H1 (cell line): ENCODE measurements around the gene JAKMIP3. TPM values are rescaled to one million over a fixed set of nuclear protein-coding genes. Genes with fewer than 3 reads are reported as not detected.

Experiments
- CTCF ChIA-PET: fragments of 300-600 bp; sonication (Branson Sonifier 250); formaldehyde crosslinking; loops from one replicate; lab custom pipeline; 2021; ENCODE audit not compliant: partially characterized antibody; lab: Charles Lee
- POLR2A ChIA-PET: fragments of 300-600 bp; sonication (Branson Sonifier 250); formaldehyde crosslinking; loops from one replicate; lab custom pipeline; 2021; ENCODE audit warnings: inconsistent platforms; ENCODE audit not compliant: partially characterized antibody; lab: Charles Lee
- DNase-seq, 2 experiments: peaks; one replicate each; pipeline versions ENCODE4 v3.0.0 to v3.0.0-alpha.2; 2010 to 2022; ENCODE audit warnings: low spot score in 2 of 2, low read depth in 1 of 2, mixed read lengths in 1 of 2
- FAIRE-seq: peaks from 2 replicates; lab custom pipeline; 2011; peaks lifted over from hg19 to GRCh38; lab: Jason Lieb, UNC
- H2AFZ ChIP-seq: 2 replicates; pipeline ENCODE4 v1.8.1; 2012; ENCODE audit warnings: low read length, inconsistent platforms
- H2AK5ac ChIP-seq: 2 replicates; pipeline ENCODE4 v1.6.1; 2013; ENCODE audit warnings: low read depth, low read length
- H2BK120ac ChIP-seq: replicated peaks from 2 replicates; pipeline ENCODE3; 2013; ENCODE audit warnings: low read depth, low read length, inconsistent platforms
- H2BK12ac ChIP-seq: 2 replicates; pipeline ENCODE4 v1.6.1; 2013; ENCODE audit warnings: low read depth, low read length
- H2BK15ac ChIP-seq: 2 replicates; pipeline ENCODE4 v1.6.1; 2013; ENCODE audit warnings: low read length
- H2BK20ac ChIP-seq: 2 replicates; pipeline ENCODE4 v1.6.1; 2013; ENCODE audit warnings: low read length
- H2BK5ac ChIP-seq: 2 replicates; pipeline ENCODE4 v1.6.1; 2013; ENCODE audit warnings: low read depth, low read length
- H3K14ac ChIP-seq: 2 replicates; pipeline ENCODE4 v1.6.1; 2013; ENCODE audit warnings: inconsistent platforms; ENCODE audit not compliant: insufficient read length
- H3K18ac ChIP-seq: 2 replicates; pipeline ENCODE4 v1.6.1; 2013; ENCODE audit warnings: low read length; ENCODE audit errors: extremely low read depth
- H3K23ac ChIP-seq: 2 replicates; pipeline ENCODE4 v1.6.1; 2013; ENCODE audit warnings: inconsistent platforms; ENCODE audit not compliant: insufficient read length
- H3K23me2 ChIP-seq: 2 replicates; pipeline ENCODE4 v1.6.1; 2013; ENCODE audit warnings: low read depth, low read length
- H3K27ac ChIP-seq: 2 replicates; pipeline ENCODE4 v1.6.1; 2011; ENCODE audit warnings: low read depth, low read length, inconsistent platforms
- H3K27me3 ChIP-seq, 4 experiments: replicated peaks in 1 of 4; 1 replicate in 1 of 4; 2 replicates in 3 of 4; pipeline versions ENCODE4 v1.6.1 to v1.8.1; 2011 to 2013; ENCODE audit warnings: low read length in 3 of 4, mild to moderate bottlenecking in 3 of 4, inconsistent platforms in 2 of 4, mixed read lengths in 2 of 4, moderate library complexity in 1 of 4; ENCODE audit not compliant: control insufficient read depth in 3 of 4, insufficient read depth in 3 of 4; ENCODE audit errors: extremely low read depth in 1 of 4
- H3K36me3 ChIP-seq, 4 experiments: 2 replicates each; pipeline versions ENCODE4 v1.6.1 to v1.8.1; 2011 to 2013; ENCODE audit warnings: mild to moderate bottlenecking in 4 of 4, low read length in 3 of 4, moderate library complexity in 2 of 4, control low read depth in 1 of 4, inconsistent platforms in 1 of 4; ENCODE audit not compliant: insufficient read depth in 4 of 4, control insufficient read depth in 2 of 4
- H3K4ac ChIP-seq: replicated peaks from 2 replicates; pipeline ENCODE3; 2013; ENCODE audit warnings: low read length, low read depth, mixed read lengths, inconsistent platforms; ENCODE audit not compliant: insufficient read length
- H3K4me1 ChIP-seq, 4 experiments: replicated peaks in 1 of 4; 1 replicate in 1 of 4; 2 replicates in 3 of 4; pipeline versions ENCODE4 v1.6.1 to v1.8.1; 2011 to 2013; ENCODE audit warnings: low read length in 3 of 4, inconsistent platforms in 2 of 4, mixed read lengths in 1 of 4; ENCODE audit not compliant: insufficient read depth in 4 of 4, control insufficient read depth in 3 of 4
- H3K4me2 ChIP-seq, 2 experiments: 2 replicates each; pipeline versions ENCODE4 v1.6.1 to v1.8.1; 2011 to 2013; ENCODE audit warnings: low read depth in 2 of 2, low read length in 2 of 2, control low read depth in 1 of 2, inconsistent platforms in 1 of 2, mild to moderate bottlenecking in 1 of 2; ENCODE audit not compliant: insufficient read depth in 1 of 2
- H3K4me3 ChIP-seq, 4 experiments: fragments of 200-600, 300-600 bp in 1 of 4; sonication (generic), shearing (Covaris generic), sonication (Bioruptor Twin) in 1 of 4; 2 replicates each; pipeline versions ENCODE4 v1.5.1 to v1.8.1; 2011 to 2016; ENCODE audit warnings: low read length in 4 of 4, low read depth in 3 of 4, control low read depth in 2 of 4, inconsistent platforms in 2 of 4, mild to moderate bottlenecking in 2 of 4, mixed read lengths in 1 of 4, moderate library complexity in 1 of 4; ENCODE audit not compliant: insufficient read depth in 2 of 4; ENCODE audit errors: extremely low read depth in 1 of 4
- H3K56ac ChIP-seq: replicated peaks from 2 replicates; pipeline ENCODE3; 2013; ENCODE audit warnings: low read depth, mild to moderate bottlenecking, mixed read lengths, low read length, inconsistent platforms; ENCODE audit not compliant: insufficient read length
- H3K79me1 ChIP-seq: 2 replicates; pipeline ENCODE4 v1.6.1; 2013; ENCODE audit warnings: low read depth, low read length, control low read depth
- H3K79me2 ChIP-seq, 2 experiments: 2 replicates each; pipeline versions ENCODE4 v1.6.1 to v1.8.1; 2012 to 2013; ENCODE audit warnings: low read length in 2 of 2, mild to moderate bottlenecking in 2 of 2, inconsistent platforms in 1 of 2; ENCODE audit not compliant: insufficient read depth in 2 of 2, control insufficient read depth in 1 of 2
- H3K9ac ChIP-seq, 4 experiments: replicated peaks in 1 of 4; 1 replicate in 1 of 4; 2 replicates in 3 of 4; pipeline versions ENCODE4 v1.6.1 to v1.8.1; 2011 to 2013; ENCODE audit warnings: low read depth in 3 of 4, low read length in 3 of 4, control low read depth in 2 of 4, mild to moderate bottlenecking in 2 of 4, moderate library complexity in 2 of 4, inconsistent platforms in 1 of 4; ENCODE audit errors: extremely low read depth in 1 of 4
- H3K9me3 ChIP-seq, 2 experiments: 2 replicates each; pipeline versions ENCODE4 v1.6.1 to v1.8.1; 2012 to 2013; ENCODE audit warnings: mild to moderate bottlenecking in 2 of 2, moderate library complexity in 2 of 2, control low read depth in 1 of 2, inconsistent platforms in 1 of 2, low read depth in 1 of 2, low read length in 1 of 2, mixed read lengths in 1 of 2; ENCODE audit not compliant: insufficient read depth in 2 of 2
- H4K20me1 ChIP-seq, 2 experiments: replicated peaks in 1 of 2; 2 replicates each; pipeline versions ENCODE3 to v1.8.1; 2011 to 2013; ENCODE audit warnings: inconsistent platforms in 2 of 2, low read length in 2 of 2, mild to moderate bottlenecking in 1 of 2; ENCODE audit not compliant: insufficient read depth in 2 of 2, control insufficient read depth in 1 of 2
- H4K5ac ChIP-seq: 2 replicates; pipeline ENCODE4 v1.6.1; 2013; ENCODE audit warnings: low read length, low read depth, mixed read lengths, inconsistent platforms; ENCODE audit not compliant: insufficient read length
- H4K8ac ChIP-seq: 2 replicates; pipeline ENCODE4 v1.8.0; 2013; ENCODE audit warnings: mild to moderate bottlenecking, moderate library complexity, low read length, inconsistent platforms; ENCODE audit not compliant: insufficient read depth; ENCODE audit errors: extremely low read depth
- H4K91ac ChIP-seq: replicated peaks from 2 replicates; pipeline ENCODE3; 2013; ENCODE audit warnings: low read length, mixed read lengths, inconsistent platforms; ENCODE audit not compliant: insufficient read length
- ASH2L ChIP-seq: fragments of 200-600, 300-600 bp; sonication (generic); IDR thresholded peaks from one replicate; pipeline ENCODE4 v1.7.1; 2017; ENCODE audit warnings: low read length
- BCL11A ChIP-seq, 2 experiments: IDR thresholded peaks; one replicate each; pipeline ENCODE4 v1.6.1; 2011; ENCODE audit warnings: low read depth in 2 of 2, low read length in 2 of 2, mild to moderate bottlenecking in 2 of 2
- CBX5 ChIP-seq: fragments of 300-800, 300-1000 bp; sonication (generic); IDR thresholded peaks from 2 replicates; pipeline ENCODE4 v1.7.1; 2016; ENCODE audit warnings: antibody characterized with exemption, low read length, low read depth
- CHD2 ChIP-seq: IDR thresholded peaks from 2 replicates; pipeline ENCODE4 v1.6.1; 2012; ENCODE audit warnings: low read length, improper control_type of control experiment
- CREB1 ChIP-seq: IDR thresholded peaks from 2 replicates; pipeline ENCODE4 v1.6.1; 2012; ENCODE audit warnings: inconsistent platforms
- EZH2 ChIP-seq: fragments of 200-600 bp; sonication (generic); IDR thresholded peaks from 2 replicates; pipeline ENCODE4 v1.7.1; 2012; ENCODE audit warnings: low read depth, mild to moderate bottlenecking, moderate library complexity, low read length, inconsistent platforms; ENCODE audit not compliant: severe bottlenecking
- HDAC2 ChIP-seq, 2 experiments: fragments of 300-600 bp in 1 of 2; sonication (generic) in 1 of 2; IDR thresholded peaks; 2 replicates each; pipeline ENCODE4 v1.6.1; 2011 to 2012; ENCODE audit warnings: low read depth in 2 of 2, low read length in 2 of 2, mild to moderate bottlenecking in 2 of 2, moderate library complexity in 2 of 2, borderline replicate concordance in 1 of 2, inconsistent platforms in 1 of 2
- JUN ChIP-seq: IDR thresholded peaks from 2 replicates; pipeline ENCODE4 v1.6.1; 2011; ENCODE audit warnings: low read depth, mild to moderate bottlenecking, improper control_type of control experiment, low read length
- RFX5 ChIP-seq: IDR thresholded peaks from 2 replicates; pipeline ENCODE4 v1.6.1; 2011; ENCODE audit warnings: low read depth, low read length, improper control_type of control experiment, borderline replicate concordance
- SAP30 ChIP-seq: fragments of 300-600 bp; sonication (generic); IDR thresholded peaks from 2 replicates; pipeline ENCODE4 v1.7.1; 2012; ENCODE audit warnings: low read length, moderate library complexity, mild to moderate bottlenecking, inconsistent platforms; ENCODE audit not compliant: insufficient read depth, insufficient replicate concordance
- SIX5 ChIP-seq: IDR thresholded peaks from 2 replicates; pipeline ENCODE4 v1.6.1; 2011; ENCODE audit warnings: mild to moderate bottlenecking, low read depth, low read length
- SP1 ChIP-seq: IDR thresholded peaks from 2 replicates; pipeline ENCODE4 v1.6.1; 2011; ENCODE audit warnings: low read depth, low read length
- SP2 ChIP-seq: IDR thresholded peaks from 2 replicates; pipeline ENCODE4 v1.6.1; 2012; ENCODE audit warnings: mild to moderate bottlenecking, low read length, inconsistent platforms
- TBP ChIP-seq: IDR thresholded peaks from 2 replicates; pipeline ENCODE4 v1.6.1; 2011; ENCODE audit warnings: low read depth, low read length, improper control_type of control experiment
- TCF12 ChIP-seq: IDR thresholded peaks from 2 replicates; pipeline ENCODE4 v1.6.1; 2011; ENCODE audit warnings: low read depth, mild to moderate bottlenecking, low read length
- YY1 ChIP-seq: IDR thresholded peaks from 2 replicates; pipeline ENCODE4 v1.6.1; 2011; ENCODE audit warnings: low read depth, mild to moderate bottlenecking, low read length
- WGBS, 2 experiments: shearing (Covaris generic) in 1 of 2; methylation state at CpG; one replicate each; pipeline versions ENCODE4 v1.1.6 to v1.1.7; 2013 to 2015; ENCODE audit warnings: low lambda C conversion rate in 2 of 2, mixed read lengths in 2 of 2, inconsistent platforms in 1 of 2, low coverage in 1 of 2, missing lambda C conversion rate in 1 of 2; ENCODE audit not compliant: insufficient replicate concordance in 2 of 2, insufficient coverage in 1 of 2, insufficient read length in 1 of 2; ENCODE audit errors: extremely low coverage in 1 of 2, missing lambda C conversion rate in 1 of 2; 5-methylcytosine and 5-hydroxymethylcytosine counted together
- polyA plus RNA-seq, 7 experiments: library from polyadenylated mRNA; depleted of rRNA in 3 of 7; stranded (reverse) in 5 of 7; unstranded in 2 of 7; fragments of >200 nt in 5 of 7; fragments of 200-250 nt in 2 of 7; gene quantifications; 1 replicate in 5 of 7; 2 replicates in 1 of 7; 4 replicates in 1 of 7; pipeline versions ENCODE4 v1.2.1 to v1.2.3, GENCODE V29; 2011 to 2013; ENCODE audit warnings: missing spikeins in 2 of 7, mixed read lengths in 2 of 7
- total RNA-seq: library from RNA; stranded (reverse); fragmentation: NEBNext Ultra II Directional; extraction: Animal tissue kit (Norgen Biotek cat#: 25700); gene quantifications from 2 replicates; pipeline ENCODE4 v1.2.1, GENCODE V29; 2021

JAKMIP3 gene
- total and polyA plus RNA-seq, 2 of the 8 experiments (the other 6 are each of a cell fraction or from before 2014, with no cell fraction given), result 0.83 to 0.91 TPM

DNA sequence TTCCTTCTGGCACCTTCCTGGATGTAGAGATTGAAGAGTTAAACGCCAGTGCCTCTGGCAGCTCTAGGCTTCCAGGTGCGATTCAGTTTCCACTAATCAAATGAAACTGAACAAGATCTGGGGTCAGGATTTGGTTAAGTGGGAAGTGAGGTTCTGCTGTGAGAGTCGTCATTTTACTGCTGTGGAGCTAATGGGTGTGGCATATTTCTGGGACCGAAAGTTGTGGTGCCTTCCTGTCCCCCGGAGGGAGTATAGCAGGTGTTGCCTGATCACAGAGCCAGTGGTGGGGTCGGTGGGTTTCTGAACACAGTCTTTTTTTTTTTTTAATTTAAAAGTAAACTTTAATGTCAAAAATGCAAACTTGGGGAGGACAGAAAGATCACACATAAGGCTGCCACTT, 37.0 kb upstream of the JAKMIP3 start:
- Histone ChIP-seq H3K4me2 (no peak overlapping the region), H3K56ac (no peak overlapping the region), H3K27ac (no peak overlapping the region), H2AFZ (no peak overlapping the region), H3K36me3 (no peaks in the 10 kb centered on the region), H2BK20ac (no peak overlapping the region), H4K8ac (no peak overlapping the region), H2AK5ac (no peak overlapping the region), H3K23me2 (no peaks in the 10 kb centered on the region), H4K91ac (no peak overlapping the region), H3K23ac (no peak overlapping the region), H4K5ac (no peak overlapping the region), H3K4me3 (no peak overlapping the region), H4K20me1 (no peaks in the 10 kb centered on the region), H3K79me1 (no peaks in the 10 kb centered on the region), H2BK5ac (no peak overlapping the region), H3K4ac (no peak overlapping the region), H3K79me2 (no peaks in the 10 kb centered on the region), H3K9me3 (peaks cover 0 to 2% of the 10 kb centered on the region in 2 experiments; a peak in 1 of 4 replicates), H3K27me3 (peaks cover 0 to 5% (median 4%) of the 10 kb centered on the region in 4 experiments; a peak in 5 of 7 replicates), H3K18ac (no peak overlapping the region), H2BK120ac (no peak overlapping the region), H3K4me1 (peaks cover 0 to 1% (median 0%) of the 10 kb centered on the region in 4 experiments; a peak in 1 of 7 replicates), H2BK12ac (no peak overlapping the region), H3K9ac (no peak overlapping the region), H3K14ac (no peak overlapping the region), H2BK15ac (no peak overlapping the region)
- 91% methylated on average over 6 of the region's 6 CpGs; no CpG with 5 or more reads in 1 of the 2 experiments for WGBS, 2 experiments
- CTCF ChIA-PET, result no interaction called here
- no peak for DNase-seq
- FAIRE-seq, result no peak
- POLR2A ChIA-PET, result no interaction called here
- TF ChIP-seq YY1, result no peak
- TF ChIP-seq CBX5, result no peak
- no peak for TF ChIP-seq ASH2L
- no peak for TF ChIP-seq SP1
- TF ChIP-seq CHD2, result no peak
- no peak for TF ChIP-seq JUN
- TF ChIP-seq HDAC2 (IDR thresholded peaks at IDR 0.05; ENCODE audit: borderline replicate concordance in 1 of 2, low read depth in 2 of 2, low read length in 2 of 2), result no peak
- no peak for TF ChIP-seq TBP
- no peak for TF ChIP-seq SIX5
- no peak for TF ChIP-seq BCL11A (IDR thresholded peaks at IDR 0.05; ENCODE audit: low read depth in 2 of 2, low read length in 2 of 2)
- TF ChIP-seq SAP30, result no peak
- no peak for TF ChIP-seq CREB1
- TF ChIP-seq EZH2, result no peak
- no peak for TF ChIP-seq SP2
- TF ChIP-seq TCF12, result no peak
- no peak for TF ChIP-seq RFX5
